Embryonic facial prominence (tissue), 1 donor: ENCODE results near the gene APOA5.
"Not testable (repeated sequence)": the region's sequence is repeated elsewhere in the genome, so short reads cannot be mapped to it uniquely, and the experiment has no call there.

Source experiments
- DNase-seq: peaks from one replicate; pipeline ENCODE4 v3.0.0-alpha.2; 2016; ENCODE audit errors: extremely low spot score

APOA5 gene

GRCh38 chr11:116828632-116829524 is 37.2 kb upstream of the APOA5 start:
- no peak for DNase-seq

- no peak for DNase-seq
Measured at GRCh38 chr11:116827461-116827860, 35.8 kb upstream of the APOA5 start.

DNA sequence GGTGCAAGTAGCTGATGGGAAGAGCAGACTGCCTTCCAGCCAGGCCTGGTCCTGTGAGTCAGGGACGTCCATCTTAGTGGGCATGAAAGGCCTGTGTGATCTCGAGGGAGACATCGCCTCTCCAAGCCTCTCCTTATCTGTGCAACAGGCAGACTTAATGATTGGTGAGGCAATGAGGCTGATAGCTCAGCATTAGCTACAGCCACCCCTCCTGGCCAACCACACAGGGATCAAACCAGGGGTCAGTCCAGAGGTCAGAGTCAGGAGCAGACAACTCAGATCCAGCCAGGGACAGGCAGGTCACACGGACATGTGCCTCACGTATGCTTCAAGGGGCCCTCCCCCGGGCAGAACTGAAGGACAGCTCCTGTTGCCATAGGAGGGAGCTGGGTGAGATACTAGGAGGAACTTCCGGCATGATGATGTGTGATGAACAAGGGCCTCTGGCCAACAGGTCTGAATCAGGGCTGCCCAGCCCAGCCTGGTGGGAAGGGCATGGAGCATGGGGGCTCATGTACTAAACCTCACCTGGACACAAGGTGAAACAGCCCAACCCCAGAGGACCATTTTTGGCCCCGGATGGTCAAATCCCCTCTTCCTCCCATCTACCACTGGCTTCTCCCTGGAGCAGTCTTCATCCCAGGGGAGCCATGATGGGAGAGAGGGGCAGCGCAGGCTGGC is 35.2 kb upstream of the APOA5 start:
- DNase-seq, result no peak

DNA sequence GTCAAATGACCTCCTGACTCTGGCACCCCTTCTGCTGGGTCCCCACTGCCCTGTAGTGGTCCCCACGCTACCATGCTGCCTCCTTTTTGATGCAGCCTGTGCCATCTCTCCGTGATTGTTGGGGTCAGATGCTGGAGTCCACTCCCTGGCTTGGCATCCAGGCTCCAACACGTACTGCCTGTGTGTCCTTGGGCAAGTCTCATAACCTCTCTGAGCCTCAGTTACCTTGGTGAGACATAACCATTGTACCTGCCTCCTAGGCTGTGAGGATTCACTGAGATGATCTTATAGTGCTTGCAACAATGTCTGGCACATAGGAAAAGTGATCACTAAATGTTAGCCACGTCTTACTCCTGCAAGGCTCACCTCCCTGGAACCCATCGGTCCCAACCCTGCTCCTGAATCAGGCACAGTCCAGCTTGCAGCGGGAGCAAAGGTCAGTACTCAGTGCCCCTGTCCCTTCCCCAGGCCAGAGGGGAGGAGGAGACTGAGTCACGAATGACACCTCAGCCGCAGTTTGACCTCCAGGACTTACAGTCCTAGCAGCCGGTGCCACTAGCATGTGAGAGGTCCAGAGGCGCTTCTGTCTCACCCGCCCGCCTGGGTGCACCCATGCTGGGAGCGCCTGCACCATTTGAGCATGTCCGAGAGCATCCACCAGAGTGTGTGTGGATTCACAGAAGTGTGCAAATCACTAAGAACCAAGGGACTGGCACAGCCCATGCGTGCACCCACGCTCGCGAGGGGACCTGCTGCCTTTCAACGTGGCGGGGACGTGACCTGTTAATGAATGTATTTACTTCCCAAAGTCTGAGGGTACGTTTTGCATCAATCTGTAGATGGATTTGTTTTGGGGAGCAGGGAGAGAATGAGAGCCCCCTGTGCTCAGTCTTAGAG is 34.4 kb upstream of the APOA5 start:
- no peak for DNase-seq

GRCh38 chr11:116825434-116825833 is 33.8 kb upstream of the APOA5 start:
- no peak for DNase-seq

- no peak for DNase-seq
Measured at GRCh38 chr11:116823031-116823843, 31.6 kb upstream of the APOA5 start, which contains the start of gene APOA4. TSS of gene APOA4 (minus strand) at chr11:116823304. CDS start at chr11:116823191, 113 bp downstream.

DNA sequence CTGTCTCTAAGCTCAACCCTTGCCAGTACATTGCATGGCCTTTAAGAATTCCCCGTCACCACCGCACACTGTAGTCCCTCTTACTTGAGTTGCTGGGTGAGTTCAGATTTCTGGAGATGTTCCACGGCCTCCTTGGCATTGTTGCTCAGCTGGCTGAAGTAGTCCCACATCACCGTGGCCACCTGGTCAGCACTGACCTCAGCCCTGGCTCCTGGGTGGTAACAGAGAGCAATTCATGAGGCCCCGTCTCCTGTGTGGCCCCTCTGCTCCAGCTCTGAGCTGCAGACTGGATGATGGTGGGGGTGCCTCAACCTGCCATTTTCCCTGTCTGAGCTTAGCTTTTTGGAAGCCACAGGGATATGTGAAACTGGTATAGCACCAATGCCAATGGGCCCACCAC is 30.9 kb upstream of the APOA5 start:
- DNase-seq, result no peak

DNA sequence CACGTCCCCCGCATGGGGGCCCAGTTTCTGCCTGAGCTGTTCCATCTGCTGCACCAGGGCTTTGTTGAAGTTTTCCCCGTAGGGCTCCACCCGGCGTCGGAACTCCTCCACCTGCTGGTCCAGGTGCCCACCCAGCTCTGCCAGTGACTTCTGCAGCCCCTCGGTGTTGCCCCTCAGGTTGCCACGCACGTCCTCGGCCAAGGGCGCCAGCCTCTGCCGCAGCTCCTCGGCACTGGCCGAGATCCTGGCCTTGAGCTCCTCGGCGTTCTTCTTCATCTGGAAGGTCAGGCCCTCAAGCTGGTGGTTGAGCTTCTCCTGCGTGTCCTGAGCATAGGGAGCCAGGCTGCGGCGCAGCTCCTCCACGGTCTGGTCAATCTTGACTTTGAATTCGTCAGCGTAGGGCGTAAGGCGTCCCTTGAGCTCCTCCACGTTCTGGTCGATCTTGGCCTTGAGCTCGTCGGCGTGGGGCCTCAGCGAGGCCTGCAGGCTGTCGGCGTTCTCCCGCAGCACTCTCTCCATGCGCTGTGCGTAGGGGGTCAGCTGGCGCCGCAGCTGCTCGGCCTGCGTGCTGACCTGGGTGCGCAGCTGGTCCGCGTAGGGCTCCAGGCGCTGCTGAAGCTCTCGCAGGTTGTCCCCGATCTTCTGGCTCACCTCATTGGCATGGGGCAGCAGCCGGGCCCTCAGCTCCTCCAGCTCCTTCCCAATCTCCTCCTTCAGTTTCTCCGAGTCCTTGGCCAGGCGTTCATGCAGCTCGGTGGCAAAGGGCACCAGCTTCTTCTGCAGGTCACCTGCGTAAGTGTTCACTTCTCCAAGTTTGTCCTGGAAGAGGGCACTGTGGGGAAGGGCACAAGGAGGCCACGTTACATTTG is 29.6 kb upstream of the APOA5 start:
- no peak for DNase-seq

GRCh38 chr11:116819049-116819448 is 27.4 kb upstream of the APOA5 start:
- DNase-seq, result no peak

DNA sequence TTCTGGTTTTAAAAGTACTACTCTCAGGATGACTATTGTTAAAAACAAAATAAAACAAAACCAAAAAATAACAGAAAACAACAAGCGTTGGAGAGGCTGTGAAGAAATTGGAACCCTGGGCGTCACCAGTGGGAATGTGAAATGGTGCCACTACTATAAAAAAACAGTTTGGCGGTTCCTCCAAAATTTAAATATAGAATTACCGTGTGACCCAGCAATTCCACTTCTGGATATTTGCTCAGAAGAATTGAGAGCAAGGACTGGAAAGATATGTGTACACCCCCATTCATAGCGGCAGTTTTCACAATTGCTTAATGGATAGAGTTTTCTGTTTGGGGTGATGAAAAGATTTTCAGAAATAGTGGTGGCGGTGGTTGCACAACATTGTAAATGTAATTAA is 22.8 kb upstream of the APOA5 start:
- no peak for DNase-seq

GRCh38 chr11:116813781-116814471 is 22.2 kb upstream of the APOA5 start:
- DNase-seq, result no peak

GRCh38 chr11:116813170-116813569 is 21.5 kb upstream of the APOA5 start:
- DNase-seq, result no peak

GRCh38 chr11:116812109-116812508 is 20.4 kb upstream of the APOA5 start:
- no peak for DNase-seq

DNA sequence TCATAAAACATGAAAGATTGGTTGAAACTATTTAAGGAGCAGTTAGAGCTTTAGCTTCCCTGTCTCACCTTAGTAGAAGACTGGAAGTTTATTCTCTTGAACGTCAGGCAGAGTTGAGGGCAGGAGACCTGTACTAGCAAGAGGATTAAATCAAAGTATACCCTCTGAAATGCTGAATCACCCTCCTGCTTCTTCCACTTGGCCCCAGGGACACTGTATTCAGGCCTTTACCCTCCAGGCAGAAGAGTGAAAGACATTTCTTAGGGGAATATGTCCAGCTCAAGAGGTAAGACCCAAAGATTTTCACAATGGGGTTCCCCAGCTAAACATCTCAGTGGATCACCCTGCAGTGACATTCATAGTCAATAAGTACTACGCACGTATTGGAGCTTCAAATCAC is 19.5 kb upstream of the APOA5 start:
- DNase-seq, result no peak

- no peak for DNase-seq
Measured at GRCh38 chr11:116808262-116809175, 16.8 kb upstream of the APOA5 start.

DNA sequence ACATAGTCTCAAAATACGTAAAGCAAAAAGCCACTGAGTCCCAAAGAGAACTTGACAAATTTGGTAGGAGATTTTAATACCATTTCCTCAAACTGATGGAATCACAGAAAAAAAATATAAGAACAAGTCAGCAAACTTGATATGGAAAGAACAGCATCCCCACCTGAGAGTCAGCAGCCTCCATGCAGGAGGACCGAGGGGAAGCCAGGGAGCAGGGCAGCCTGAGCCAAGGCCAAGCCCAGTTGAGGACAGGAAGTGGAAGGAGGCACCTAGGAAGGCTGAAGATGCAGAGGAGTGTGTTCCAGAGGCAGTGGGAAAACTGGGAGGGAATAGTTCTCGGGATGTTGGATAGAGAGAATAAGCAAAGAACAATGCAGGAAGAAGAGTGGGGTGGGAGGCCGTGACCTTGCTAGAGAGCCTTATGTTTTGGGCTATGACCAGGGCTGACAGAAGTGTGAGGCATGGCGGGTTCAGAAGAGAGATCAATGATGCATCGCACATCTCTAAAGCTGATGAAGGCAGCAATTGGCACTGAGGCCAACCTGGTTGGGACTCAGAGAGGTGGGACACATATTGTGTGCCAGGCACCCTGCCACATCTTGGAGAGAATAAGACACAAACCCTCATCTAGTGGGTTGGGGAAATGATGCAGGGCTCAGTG is 16.1 kb upstream of the APOA5 start:
- DNase-seq, result no peak

GRCh38 chr11:116804001-116804400 is 12.3 kb upstream of the APOA5 start:
- no peak for DNase-seq

DNA sequence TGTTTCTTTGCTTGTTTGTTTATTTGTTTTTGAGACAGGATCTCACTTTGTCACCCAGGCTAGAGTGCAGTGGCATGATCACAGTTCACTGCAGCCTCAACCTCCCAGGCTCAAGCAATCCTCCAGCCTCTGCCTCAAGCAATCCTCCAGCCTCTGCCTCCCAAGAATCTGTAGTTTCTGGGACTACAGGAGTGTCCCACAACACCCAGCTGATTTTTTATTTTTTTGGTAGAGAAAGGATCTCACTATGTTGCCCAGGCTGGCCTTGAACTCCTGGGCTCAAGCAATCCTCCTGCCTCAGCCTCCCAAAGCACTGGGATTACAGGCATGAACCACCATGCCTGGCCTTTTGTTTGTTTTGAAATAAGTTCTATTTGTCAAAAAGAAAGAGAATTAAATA is 10.0 kb upstream of the APOA5 start:
- DNase-seq, result not testable (repeated sequence)
